CMK (cell line): ENCODE measurements around the gene LENG8.
"Not testable (repeated sequence)": the region's sequence is repeated elsewhere in the genome, so short reads cannot be mapped to it uniquely, and the experiment has no call there.

Experiments
- DNase-seq: peaks from one replicate; pipeline ENCODE4 v3.0.0-alpha.2; 2010; ENCODE audit warnings: low read depth

Gene LENG8

DNA sequence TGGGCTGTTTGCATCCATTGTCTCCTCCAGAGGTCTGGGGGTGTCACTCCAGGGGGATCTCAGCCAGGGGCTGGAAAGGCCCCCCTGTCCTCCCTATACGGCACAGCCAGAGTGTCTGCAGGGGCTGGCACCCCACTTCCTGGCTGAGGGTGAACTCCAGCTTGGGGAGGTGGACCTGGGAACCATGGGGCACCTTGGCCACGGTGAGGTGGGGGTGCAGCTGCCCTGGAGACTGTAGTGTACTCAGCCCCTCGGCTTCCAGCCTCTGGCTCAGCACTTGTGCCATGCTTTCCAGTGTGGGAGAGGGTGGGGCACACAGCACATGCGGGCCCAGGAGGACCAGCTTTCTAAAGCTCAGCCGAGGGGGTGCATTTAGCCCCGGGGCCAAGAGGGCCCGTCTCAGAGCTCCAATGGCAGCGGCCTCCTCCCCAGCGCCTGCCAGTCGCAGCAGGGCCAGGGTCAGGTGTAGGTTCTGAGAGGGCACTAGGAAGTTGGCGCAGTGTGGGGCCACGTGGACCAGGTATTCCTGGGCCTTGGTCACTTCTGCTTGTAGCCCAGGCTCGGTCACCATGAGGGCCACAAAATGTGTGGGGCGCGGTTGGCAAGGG is 13.2 kb downstream of the LENG8 start:
- no peak for DNase-seq

DNA sequence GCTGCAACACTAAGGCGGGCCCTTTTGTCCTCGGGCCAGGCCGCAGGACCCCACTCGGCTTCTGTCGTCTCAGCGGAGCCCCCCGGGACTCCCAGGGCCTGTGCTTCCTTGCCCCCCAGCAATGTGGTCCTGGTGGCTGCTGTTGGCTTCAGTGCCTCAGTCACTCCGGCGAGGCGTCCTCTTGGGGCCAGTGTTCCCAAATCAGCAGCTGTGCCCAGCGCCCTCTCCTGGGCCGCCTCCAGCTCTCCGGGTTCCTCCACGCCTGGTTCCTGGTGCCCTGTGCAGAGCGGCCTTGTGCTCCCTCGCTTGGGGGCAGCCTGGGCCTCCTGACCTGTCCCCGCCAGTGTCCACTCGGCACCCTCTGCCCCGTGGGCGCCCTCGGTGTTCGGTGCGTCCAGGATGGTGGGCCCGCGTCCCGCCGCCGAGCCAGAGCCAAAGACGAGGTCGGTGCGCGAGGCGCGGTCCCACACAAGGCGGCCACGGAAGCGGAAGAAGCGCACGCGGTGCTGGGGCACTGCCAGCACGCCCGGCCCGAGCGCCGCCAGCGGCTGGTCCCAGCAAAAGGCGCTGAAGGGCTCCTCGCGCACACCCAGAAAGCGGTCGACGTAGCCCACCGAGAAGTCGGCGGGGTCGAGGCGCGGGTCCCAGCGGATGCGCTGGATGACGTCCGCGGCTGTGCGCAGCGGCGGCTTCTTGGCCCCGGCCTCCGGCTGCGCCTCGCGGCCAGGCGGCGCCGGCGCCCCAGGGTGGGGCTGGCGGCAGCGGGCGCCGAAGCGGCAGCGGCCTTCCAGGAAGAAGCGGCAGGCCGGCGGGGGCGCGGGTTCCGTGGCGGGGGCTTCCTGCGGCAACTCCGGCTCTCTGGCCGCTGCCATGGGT is 13.9 kb downstream of the LENG8 start:
- DNase-seq: no peak

DNA sequence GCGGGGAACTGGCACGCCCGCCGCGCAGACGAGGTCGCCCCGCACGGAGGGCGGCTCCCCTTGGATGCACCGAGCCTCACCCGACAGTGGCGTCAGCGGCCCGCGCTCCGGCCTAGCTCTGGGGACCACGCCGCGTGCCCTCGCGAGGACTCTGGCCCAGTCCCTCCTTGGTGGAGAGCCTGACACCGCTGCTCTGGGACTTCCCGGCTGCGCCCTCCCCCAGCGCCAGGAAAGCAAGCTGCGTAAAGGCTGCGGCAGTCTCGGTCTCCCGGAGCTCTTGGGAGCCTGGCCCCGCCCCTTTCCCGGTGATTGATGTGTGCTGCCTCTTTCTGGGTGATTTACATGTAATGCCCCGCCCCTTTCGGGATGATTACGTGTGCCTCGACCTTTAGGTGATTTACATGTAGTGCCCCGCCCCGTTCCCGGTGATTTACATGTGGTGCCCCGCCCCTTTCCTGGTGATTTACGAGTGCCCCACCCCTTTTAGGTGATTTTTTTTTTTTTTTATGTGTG is 14.6 kb downstream of the LENG8 start, which contains the start of gene LENG9:
TSS of gene LENG9 (minus strand) at position 248 of the 513 bp plus-strand sequence. CDS start 252 bp downstream, outside the sequence.
- peak; percentile 100 for DNase-seq

DNA sequence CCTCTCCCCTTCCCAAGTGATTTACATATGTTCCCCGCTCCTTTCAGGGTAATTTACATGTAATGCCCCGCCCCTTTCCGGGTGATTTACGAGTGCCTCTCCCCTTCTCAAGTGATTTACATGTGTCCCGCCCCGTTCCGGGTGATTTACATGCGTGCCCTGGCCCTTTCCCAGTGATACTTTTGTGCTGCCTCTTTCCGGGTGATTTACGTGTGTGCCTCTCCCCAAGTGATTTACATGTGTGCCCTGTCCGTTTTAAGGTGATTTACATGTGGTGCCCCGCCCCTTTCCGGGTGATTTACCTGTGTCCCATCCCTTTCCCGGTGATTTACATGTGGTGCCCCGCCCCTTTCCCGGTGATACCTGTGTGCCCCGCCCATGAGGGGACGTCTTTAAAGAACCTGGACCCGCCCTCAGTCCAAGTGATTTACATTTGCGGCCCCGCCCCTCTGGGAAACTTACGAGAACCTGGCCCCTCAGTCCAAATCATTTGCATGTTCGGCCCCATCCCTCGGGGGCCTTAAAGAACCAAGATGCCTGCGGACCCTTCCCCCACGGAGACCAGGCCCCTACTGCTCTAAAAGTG is 15.1 kb downstream of the LENG8 start:
- peak; percentile 74 for DNase-seq

DNA sequence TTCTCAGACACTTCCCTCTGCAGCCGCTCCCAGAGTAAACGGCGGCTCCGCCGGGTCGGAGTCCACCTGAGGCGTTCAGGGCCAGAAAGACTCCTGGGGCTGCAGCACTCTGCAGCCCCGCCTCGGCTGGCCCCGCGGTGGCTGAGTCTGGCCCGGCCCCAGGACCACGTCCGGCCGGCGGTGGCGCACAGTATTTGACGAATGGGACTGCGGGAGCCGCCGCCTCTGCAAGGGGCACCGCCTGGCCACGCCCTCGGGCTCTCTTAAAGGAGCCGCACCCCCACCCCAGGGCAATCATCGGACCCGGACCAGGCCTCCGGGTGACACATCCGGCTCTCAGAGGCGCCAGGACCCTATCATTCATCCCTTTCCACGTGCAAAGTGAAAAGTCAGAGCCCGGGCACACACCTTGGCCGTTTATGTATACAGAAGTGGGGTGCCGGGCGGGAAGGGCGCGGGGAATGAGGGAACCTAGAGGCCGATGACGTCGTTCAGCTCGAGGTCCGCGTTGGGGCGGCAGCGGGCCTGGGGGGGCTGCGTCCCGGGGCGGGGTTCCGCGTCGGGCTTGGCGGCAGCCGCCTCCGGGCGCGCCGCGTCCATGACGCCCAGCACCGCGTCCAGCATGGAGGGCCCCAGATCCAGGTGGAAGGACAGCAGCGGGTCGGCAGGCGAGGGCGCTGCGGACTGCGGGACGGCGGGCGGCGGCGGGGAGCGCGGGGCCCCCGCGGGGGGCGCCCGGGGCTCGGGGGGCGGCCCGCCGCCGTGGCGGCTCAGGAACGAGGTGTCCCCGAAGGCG is 15.8 kb downstream of the LENG8 start:
- DNase-seq: peak; percentile 81

DNA sequence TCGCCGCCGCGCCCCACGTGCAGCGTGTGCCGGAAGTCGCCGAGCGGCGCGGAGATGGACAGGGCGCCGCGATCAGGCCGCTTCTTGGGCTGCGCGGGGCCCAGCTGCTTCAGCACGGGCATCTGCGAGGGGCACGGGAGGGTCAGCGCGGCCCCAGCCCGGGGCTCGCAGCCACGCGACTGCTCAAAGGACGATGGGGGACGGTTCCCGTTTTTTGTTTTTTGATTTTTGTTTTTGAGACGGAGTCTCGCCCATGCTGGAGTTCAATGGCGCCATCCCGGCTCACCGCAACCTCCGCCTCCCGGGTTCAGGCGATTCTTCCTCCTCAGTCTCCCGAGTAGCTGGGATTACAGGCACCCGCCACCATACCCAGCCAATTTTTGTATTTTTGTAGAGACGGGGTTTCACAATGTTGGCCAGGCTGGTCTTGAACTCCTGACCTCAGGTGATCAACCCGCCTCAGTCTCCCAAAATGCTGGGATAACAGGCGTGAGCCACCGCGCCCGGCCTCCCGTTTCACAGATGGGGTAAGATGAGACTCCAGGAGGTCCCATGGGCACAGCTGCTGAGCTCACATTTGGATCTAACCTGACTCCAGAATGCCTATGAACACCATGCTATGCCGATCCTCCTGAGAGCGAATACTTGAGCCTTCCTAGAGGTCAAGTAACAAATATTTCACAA is 16.6 kb downstream of the LENG8 start:
- no peak for DNase-seq

DNA sequence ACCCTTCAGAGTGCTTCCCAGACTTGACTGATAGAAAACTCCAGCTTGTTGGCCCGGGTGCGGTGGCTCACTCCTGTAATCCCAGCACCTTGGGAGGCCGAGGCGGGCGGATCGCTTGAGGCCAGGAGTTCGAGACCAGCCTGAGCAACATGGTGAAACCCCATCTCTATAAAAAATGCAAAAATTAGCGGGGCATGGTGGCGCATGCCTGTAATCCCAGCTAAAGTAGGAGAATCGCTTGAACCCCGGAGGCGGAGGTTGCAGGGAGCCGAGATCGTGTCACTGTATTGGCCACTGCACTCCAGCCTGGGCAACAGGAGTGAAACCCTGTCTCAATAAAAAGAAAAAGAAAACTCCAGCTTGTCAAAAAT is 17.1 kb downstream of the LENG8 start:
- not testable (repeated sequence) for DNase-seq

DNA sequence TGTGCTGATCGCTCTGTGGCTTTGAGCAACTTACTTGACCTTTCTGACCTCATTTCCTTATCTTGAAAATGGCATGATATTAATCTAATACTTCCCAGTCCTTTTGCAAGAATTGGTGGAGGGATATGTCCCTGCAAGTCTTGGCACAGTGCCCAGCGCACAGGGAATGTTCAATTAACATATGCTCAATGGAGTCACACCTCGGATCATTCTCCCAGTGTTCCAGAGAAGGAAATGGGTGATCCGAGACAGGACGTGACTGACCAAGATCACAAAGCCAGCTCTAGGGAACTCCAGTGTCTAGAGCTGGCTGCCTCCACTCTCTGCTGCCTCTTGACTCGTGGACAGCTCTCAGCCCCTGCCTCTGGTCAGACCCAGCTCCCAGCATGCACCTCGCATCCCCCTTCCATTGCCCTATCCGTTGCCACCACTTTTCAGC is 20.5 kb downstream of the LENG8 start:
- DNase-seq: no peak

DNA sequence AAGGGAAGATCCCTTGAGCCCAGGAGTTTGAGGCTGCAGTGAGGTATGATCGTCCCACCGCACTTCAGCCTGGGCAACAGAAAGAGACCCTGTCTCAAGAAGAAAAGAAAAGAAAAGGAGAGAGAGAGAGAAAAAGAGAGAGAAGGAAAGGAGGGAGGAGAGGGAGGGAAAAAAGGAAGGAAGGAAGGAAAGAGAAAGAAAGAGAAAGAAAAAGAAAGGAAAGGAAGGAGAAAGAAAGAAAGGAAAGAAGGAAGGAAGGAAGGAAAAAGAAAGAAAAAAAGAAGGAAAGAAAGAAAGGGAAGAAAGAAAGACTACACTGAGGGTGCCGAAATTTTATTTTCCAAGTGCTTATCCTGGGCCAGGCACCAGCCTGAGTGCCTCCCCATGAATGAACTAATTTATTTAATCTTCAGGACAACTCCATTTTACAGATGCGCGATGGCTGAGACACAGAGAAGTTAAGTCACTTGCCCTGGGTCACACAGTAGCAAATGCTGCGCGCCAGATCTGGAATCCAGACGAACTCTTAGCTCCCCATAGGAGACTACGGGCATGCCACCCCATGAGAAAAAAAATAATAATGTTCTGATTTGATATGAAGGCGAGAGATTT is 21.4 kb downstream of the LENG8 start:
- no peak for DNase-seq

DNA sequence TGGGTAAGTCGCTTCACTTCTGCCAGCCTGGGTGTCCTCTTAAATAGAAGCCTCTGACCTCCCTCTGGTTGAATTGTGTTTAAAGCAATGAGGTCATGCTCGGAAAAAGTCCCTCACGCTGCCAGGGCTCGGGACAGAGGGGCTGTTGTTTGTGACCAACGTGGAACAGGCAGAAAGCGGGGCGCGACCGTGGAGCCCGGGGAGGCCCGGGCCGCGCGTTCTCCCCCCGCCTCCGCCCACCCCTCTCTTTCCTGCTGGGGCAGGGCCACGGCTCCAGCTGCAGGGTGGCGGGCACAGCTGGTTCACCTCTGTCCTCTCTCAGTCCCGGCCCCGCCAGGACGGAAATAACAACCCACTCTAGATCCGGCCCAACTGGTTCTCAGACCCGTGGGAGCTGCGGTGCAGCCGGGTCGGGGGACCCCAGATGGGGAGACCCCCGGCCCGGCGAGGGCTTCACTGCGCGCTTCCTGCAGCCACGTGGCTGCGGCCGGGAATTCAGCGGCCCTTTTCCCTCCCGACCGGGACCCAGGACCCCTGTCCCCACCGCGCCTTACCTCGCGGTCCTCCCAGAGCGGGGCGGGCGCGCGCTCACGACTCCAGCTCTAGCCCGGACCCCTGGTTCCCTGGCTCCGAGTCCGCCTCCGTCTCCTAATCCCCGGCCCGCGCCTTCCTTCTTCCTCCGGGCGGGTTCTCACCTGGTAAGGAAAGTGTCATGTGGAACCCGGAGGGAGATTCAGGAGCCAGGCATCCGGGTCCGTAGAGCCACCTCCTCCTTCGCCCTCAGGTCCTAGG is 22.2 kb downstream of the LENG8 start:
- DNase-seq: no peak

DNA sequence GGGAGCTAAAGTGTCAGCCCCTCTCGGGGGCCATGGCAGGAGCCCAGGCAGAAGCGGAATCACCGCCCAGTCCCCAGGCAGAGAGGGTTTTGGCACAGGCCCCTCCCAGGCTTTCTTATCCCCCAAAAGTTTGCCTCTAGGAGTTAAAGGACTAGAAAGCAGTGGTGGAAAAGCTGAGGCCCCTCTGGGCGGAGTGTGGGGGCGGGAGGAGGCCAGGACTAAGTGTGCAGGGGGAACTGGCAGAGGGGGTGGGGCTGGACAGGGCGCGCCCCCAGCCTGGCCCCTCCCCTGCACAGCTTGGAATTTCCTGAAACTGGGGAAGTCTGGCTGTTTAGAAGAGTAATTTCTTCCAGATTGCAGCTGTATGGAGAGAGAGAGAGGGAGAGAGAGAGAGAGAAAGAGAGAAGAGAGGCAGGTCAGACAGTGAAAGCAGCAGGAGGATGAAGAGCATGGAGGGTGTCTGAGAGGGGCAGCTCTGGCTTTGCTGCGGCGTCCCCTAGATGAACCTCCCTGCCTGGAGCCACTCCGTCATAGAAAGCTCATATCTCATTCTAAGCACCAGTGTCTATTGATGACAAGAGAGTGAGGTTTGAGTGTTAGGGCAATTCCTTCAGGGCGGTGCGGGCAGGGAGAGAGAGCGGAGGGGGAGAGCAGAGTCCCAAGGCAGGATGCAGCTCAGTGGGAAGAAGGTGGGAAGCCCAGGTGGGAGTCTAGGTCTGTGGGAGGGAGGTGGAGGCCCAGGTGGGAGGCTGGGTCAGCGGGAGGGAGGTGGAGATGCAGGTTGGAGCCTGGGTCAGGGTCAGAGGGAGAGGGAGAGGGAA is 24.3 kb downstream of the LENG8 start, which contains the start of gene CDC42EP5:
TSS of gene CDC42EP5 (minus strand) at position 226 of the 821 bp plus-strand sequence. CDS start 7,749 bp downstream, outside the sequence.
- DNase-seq: no peak

DNA sequence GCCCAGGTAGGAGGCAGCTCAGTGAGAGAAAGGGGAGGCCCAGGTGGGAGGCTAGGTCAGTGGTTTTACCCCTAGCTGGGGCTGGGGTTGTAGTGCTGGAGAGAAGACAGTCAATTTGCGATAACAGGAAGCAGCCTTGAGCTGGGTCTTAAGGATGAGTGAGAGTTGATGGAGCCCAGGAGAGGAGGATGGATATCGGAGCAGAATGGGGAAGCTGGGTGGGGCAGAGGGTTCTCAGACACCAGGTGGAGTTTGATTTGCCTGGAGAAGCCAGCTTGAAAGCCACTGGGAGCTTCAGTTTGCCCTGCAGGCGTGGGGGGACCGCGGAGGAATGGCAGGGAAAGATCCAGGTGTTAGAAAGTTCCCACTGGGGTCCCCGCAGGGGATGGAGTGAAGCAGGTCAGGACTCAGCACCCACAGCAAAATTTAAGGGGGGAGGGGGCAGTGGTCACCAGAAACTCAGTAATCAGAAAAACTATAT is 24.9 kb downstream of the LENG8 start:
- no peak for DNase-seq

DNA sequence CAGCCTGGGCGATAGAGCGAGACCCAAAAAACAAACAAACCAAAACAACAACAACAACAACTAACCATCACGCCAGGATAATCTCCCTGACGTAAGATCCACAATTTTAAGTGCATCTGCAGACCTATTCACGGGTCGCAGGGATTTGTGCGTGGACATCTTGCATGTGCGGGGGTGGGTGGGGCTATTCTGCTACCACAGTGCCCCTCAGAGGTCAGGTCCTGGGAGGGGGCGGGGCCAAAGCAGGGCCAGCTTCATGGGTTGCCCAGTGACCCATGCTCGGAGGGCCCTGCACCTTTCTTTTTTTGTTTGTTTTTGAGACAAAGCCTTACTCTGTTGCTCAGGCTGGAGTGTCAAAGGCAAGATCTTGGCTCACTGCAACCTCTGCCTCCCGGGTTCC is 26.7 kb downstream of the LENG8 start:
- DNase-seq: no peak

DNA sequence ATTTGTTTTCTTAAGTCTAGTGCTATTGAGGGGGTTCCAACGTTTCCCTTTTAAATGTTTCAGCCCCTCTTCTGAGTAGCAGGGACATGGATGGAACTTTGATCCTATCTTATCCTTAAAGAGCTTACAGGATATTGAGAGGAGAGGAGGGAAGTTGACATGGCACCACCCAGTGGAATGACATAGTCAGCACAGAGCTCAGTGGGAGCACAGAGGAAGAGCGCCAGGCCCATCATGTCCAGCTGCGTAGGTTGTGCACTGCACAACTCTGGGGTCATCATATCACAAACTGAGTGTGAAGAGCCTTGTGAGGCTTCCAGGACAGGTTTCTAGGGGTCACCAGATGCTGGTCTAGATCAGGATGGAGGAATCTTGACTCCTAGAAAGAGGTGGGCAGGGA is 28.7 kb downstream of the LENG8 start:
- DNase-seq: no peak

DNA sequence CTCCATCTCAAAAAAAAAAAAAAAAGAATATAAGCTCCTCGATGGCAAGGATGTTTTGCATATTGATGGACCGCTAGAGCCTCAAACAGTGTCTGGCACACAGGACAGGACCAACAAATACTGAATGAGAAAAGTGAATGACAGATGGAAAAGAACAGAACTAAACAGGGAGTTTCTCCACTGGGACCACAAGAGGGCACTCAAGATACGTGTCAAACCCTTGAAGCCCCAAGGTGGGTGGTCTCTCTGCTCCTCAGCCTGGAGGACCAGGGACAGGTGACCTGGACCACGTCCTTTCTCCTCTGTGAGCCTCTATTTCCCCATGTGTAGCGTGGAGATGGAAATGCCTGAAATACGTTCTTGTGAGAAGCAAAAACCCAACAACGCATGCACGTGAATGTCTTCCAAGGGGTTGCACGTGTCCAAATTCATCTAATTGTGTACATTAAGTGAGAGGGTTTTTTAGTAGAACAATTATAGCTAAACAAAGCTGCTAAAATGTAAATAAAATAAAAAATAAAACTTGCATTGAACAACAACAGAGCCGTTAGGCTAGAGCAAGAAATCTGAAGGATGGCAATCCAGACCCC is 29.8 kb downstream of the LENG8 start:
- DNase-seq: no peak

DNA sequence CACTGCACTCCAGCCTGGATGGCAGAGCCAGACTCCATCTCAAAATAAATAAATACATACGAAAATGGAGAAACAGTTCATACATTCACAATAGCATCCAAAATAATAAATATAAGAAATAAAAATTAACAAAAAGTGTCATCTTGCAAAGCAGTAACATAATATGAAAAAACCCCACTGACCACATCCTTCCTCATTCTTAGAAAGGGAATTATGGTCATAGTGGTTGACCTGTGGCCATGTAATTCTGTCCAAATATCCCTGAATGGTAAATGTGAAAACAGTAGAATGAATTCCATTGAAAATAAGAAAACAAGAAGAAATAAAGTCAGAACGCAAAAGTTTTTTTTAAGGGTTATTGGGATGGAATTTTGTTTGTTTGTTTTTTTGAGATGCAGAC is 31.1 kb downstream of the LENG8 start:
- no peak for DNase-seq

DNA sequence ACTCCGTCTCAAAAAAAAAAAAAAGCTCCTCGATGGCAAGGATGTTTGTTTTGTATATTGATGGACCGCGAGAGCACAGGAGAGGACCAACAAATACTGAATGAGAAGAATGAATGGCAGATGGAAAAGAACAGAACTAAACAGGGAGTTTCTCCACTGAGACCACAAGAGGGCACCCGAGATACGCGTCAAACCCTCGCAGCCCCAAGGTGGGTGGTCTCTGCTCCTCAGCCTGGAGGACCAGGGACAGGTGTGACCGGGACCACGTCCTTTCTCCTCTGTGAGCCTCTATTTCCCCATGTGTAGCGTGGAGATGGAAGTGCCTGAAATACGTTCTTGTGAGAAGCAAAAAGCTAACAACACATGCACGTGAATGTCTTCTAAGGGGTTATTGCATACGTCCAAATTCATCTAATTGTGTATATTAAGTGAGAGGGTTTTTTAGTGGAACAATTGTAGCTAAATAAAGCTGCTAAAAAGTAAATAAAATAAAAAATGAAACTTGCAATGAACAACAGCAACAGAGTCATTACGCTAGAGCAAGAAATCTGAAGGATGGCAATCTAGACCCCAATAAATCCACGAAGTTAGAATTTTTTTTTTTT is 32.4 kb downstream of the LENG8 start:
- DNase-seq: no peak

DNA sequence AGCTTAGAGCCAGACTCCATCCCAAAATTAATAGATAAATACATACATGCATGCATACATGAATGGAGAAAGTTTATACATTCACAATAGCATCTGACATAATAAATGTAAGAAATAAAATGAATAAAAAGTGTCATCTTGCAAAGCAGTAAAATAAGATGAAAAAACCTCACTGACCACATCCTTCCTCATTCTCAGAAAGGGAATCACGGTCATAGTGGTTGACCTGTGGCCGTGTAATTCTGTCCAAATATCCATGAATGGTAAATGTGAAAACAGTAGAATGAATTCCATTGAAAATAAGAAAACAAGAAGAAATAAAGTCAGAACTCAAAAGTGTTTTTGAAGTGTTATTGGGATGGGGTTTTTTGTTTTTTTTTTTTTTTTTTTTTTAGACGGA is 33.9 kb downstream of the LENG8 start:
- DNase-seq: no peak
